H1 (cell line): ENCODE data around the gene VPS50. TPM values are rescaled to one million over a fixed set of nuclear protein-coding genes. Genes with fewer than 3 reads are reported as not detected.

Experiments
- CHD2 ChIP-seq: IDR thresholded peaks from 2 replicates; pipeline ENCODE4 v1.6.1; 2012; ENCODE audit warnings: low read length, improper control_type of control experiment
- CHD7 ChIP-seq: fragments of 300-600 bp; sonication (generic); IDR thresholded peaks from 2 replicates; pipeline ENCODE4 v1.7.1; 2012; ENCODE audit warnings: low read length, moderate library complexity, mild to moderate bottlenecking, inconsistent platforms; ENCODE audit not compliant: insufficient replicate concordance
- HDAC6 ChIP-seq: IDR thresholded peaks from one replicate; pipeline ENCODE4 v1.7.1; 2012; ENCODE audit warnings: low read depth, mild to moderate bottlenecking, inconsistent platforms, low read length, moderate library complexity
- polyA plus RNA-seq, 7 experiments: library from polyadenylated mRNA; depleted of rRNA in 3 of 7; stranded (reverse) in 5 of 7; unstranded in 2 of 7; fragments of >200 nt in 5 of 7; fragments of 200-250 nt in 2 of 7; gene quantifications; 1 replicate in 5 of 7; 2 replicates in 1 of 7; 4 replicates in 1 of 7; pipeline versions ENCODE4 v1.2.1 to v1.2.3, GENCODE V29; 2011 to 2013; ENCODE audit warnings: missing spikeins in 2 of 7, mixed read lengths in 2 of 7
- total RNA-seq: library from RNA; stranded (reverse); fragmentation: NEBNext Ultra II Directional; extraction: Animal tissue kit (Norgen Biotek cat#: 25700); gene quantifications from 2 replicates; pipeline ENCODE4 v1.2.1, GENCODE V29; 2021

The VPS50 gene
- total and polyA plus RNA-seq, 2 of the 8 experiments (the other 6 are each of a cell fraction or from before 2014, with no cell fraction given): 3.7 to 9.3 TPM

- TF ChIP-seq CHD7: no peak
- no peak for TF ChIP-seq HDAC6
- no peak for TF ChIP-seq CHD2
Measured at GRCh38 chr7:93310346-93310745, 78.2 kb downstream of the VPS50 start (continued).
